Measurements from ENCODE around the gene SGO2. TPM values are rescaled to one million over a fixed set of nuclear protein-coding genes. Genes with fewer than 3 reads are reported as not detected.

SGO2 gene
- total and polyA plus RNA-seq, 2 of the 13 experiments (the other 11 are each of a cell fraction or from before 2014, with no cell fraction given): 5.1 to 16.2 TPM

- no peak for TF ChIP-seq NFAT5 (CRISPR knock-in tag; IDR thresholded peaks at IDR 0.05)
- TF ChIP-seq MTF1 (CRISPR knock-in tag; IDR thresholded peaks at IDR 0.05): no peak
- peak; percentile 29; the same call in 1 of the 2 replicates for TF ChIP-seq ZGPAT (CRISPR knock-in tag; IDR thresholded peaks at IDR 0.05)
- TF ChIP-seq ZNF512B (CRISPR knock-in tag; IDR thresholded peaks at IDR 0.05; ENCODE audit: borderline replicate concordance): no peak
- TF ChIP-seq HNRNPLL (IDR thresholded peaks at IDR 0.05; ENCODE audit: low read depth, low read length, poor library complexity, severe bottlenecking): no peak
- no peak for TF ChIP-seq CSRNP1 (CRISPR knock-in tag; IDR thresholded peaks at IDR 0.05)
- no peak for TF ChIP-seq ZBTB4 (CRISPR knock-in tag; IDR thresholded peaks at IDR 0.05; ENCODE audit: borderline replicate concordance)
- no peak for TF ChIP-seq ZBTB46 (CRISPR knock-in tag; IDR thresholded peaks at IDR 0.05; ENCODE audit: borderline replicate concordance)
- 0 out of 2 replicates have a peak, but pooled peaks have one; percentile 47 for TF ChIP-seq KLF11 (CRISPR knock-in tag; IDR thresholded peaks at IDR 0.05)
- 0 out of 2 replicates have a peak, but pooled peaks have one; percentile 33 for TF ChIP-seq ZNF792 (CRISPR knock-in tag; IDR thresholded peaks at IDR 0.05)
- no peak for TF ChIP-seq ZNF605 (CRISPR knock-in tag; IDR thresholded peaks at IDR 0.05)
These were observed 66.5 kb downstream of the SGO2 start (continued) for GRCh38 chr2:200592406-200593075.

All from HepG2 (cell line).